ENCODE measurements around the gene PRB2. TPM values are rescaled to one million over a fixed set of nuclear protein-coding genes. Genes with fewer than 3 reads are reported as not detected.
"Not testable (repeated sequence)": the region's sequence is repeated elsewhere in the genome, so short reads cannot be mapped to it uniquely, and the experiment has no call there.

PRB2 gene
- total RNA-seq (2014; rRNA removed; shearing (Covaris generic)): not detected in 2 replicates
- polyA plus RNA-seq (2014; cell fraction: nucleus; rRNA removed): not detected in 2 replicates

GRCh38 chr12:11395467-11395866 is at the start of gene PRB2:
Gene PRB2 (minus strand): TSS chr12:11395567. CDS start chr12:11395529, 38 bp downstream.
- not testable (repeated sequence) for DNase-seq (ENCODE audit: extremely low read depth, low read depth)

- DNase-seq (ENCODE audit: extremely low read depth, low read depth): no peak
Observed at GRCh38 chr12:11437966-11438365, 42.6 kb upstream of the PRB2 start.

GRCh38 chr12:11433664-11434063 is 38.3 kb upstream of the PRB2 start:
- no peak for DNase-seq (ENCODE audit: extremely low read depth, low read depth)

GRCh38 chr12:11431486-11431885 is 36.1 kb upstream of the PRB2 start:
- DNase-seq (ENCODE audit: extremely low read depth, low read depth): no peak

GRCh38 chr12:11427341-11427740 is 32.0 kb upstream of the PRB2 start:
- DNase-seq (ENCODE audit: extremely low read depth, low read depth): no peak

GRCh38 chr12:11412731-11413130 is 17.4 kb upstream of the PRB2 start:
- no peak for DNase-seq (ENCODE audit: extremely low read depth, low read depth)

GRCh38 chr12:11408096-11408495 is 12.7 kb upstream of the PRB2 start:
- no peak for DNase-seq (ENCODE audit: extremely low read depth, low read depth)

- no peak for DNase-seq (ENCODE audit: extremely low read depth, low read depth)
Observed at GRCh38 chr12:11397366-11397765, 2.0 kb upstream of the PRB2 start.

- not testable (repeated sequence) for DNase-seq (ENCODE audit: extremely low read depth, low read depth)
Observed at GRCh38 chr12:11391456-11391855, 3.9 kb downstream of the PRB2 start.

GRCh38 chr12:11377420-11377819 is 17.9 kb downstream of the PRB2 start:
- DNase-seq (ENCODE audit: extremely low read depth, low read depth): not testable (repeated sequence)

- no peak for DNase-seq (ENCODE audit: extremely low read depth, low read depth)
Observed at GRCh38 chr12:11361151-11361550, 34.2 kb downstream of the PRB2 start.

- not testable (repeated sequence) for DNase-seq (ENCODE audit: extremely low read depth, low read depth)
Observed at GRCh38 chr12:11360205-11360883, 35.0 kb downstream of the PRB2 start.

GRCh38 chr12:11351736-11352135 is 43.6 kb downstream of the PRB2 start:
- DNase-seq (ENCODE audit: extremely low read depth, low read depth): not testable (repeated sequence)

- no peak for DNase-seq (ENCODE audit: extremely low read depth, low read depth)
Observed at GRCh38 chr12:11348439-11348838, 46.9 kb downstream of the PRB2 start.

GRCh38 chr12:11347810-11348209 is 47.6 kb downstream of the PRB2 start:
- DNase-seq (ENCODE audit: extremely low read depth, low read depth): no peak

GRCh38 chr12:11344500-11344899 is 50.9 kb downstream of the PRB2 start:
- DNase-seq (ENCODE audit: extremely low read depth, low read depth): no peak

Other genes with a start within 250 kb of the PRB2 start
- gene SMIM10L1, start 224.4 kb downstream of the PRB2 start, total RNA-seq (2014; rRNA removed; shearing (Covaris generic)): 9.3 and 9.7 TPM in 2 replicates
- gene TAS2R42, start 208.6 kb downstream of the PRB2 start, total RNA-seq (2014; rRNA removed; shearing (Covaris generic)): not detected in 2 replicates
- gene PRB3, start 125.9 kb downstream of the PRB2 start, total RNA-seq (2014; rRNA removed; shearing (Covaris generic)): not detected in 2 replicates
- not detected in 2 replicates for gene PRB4, start 85.1 kb downstream of the PRB2 start, total RNA-seq (2014; rRNA removed; shearing (Covaris generic))

Measured in NCI-H460 (cell line).